HG03521 (cell line): Measurements from ENCODE around the gene CHCT1.
"Not testable (repeated sequence)": the region's sequence is repeated elsewhere in the genome, so short reads cannot be mapped to it uniquely, and the experiment has no call there.

Experiments
- ATAC-seq: cut with Tn5 transposase; IDR thresholded peaks from one replicate; pipeline ENCODE4 v1.9.1; 2021; ENCODE audit warnings: mild to moderate bottlenecking, moderate library complexity; ENCODE audit not compliant: unreplicated experiment

Gene CHCT1

GRCh38 chr17:60398227-60398959 lies 23.9 kb upstream of the CHCT1 start:
- ATAC-seq, result peak; percentile 42

- no peak for ATAC-seq
Measured at GRCh38 chr17:60401819-60402218, 20.5 kb upstream of the CHCT1 start.

GRCh38 chr17:60403523-60403810 lies 18.8 kb upstream of the CHCT1 start:
- ATAC-seq, result no peak

- ATAC-seq, result no peak
Measured at GRCh38 chr17:60403962-60404361, 18.3 kb upstream of the CHCT1 start.

GRCh38 chr17:60406887-60407286 lies 15.4 kb upstream of the CHCT1 start:
- ATAC-seq, result no peak

GRCh38 chr17:60410001-60410400 lies 12.3 kb upstream of the CHCT1 start:
- ATAC-seq, result no peak

GRCh38 chr17:60412701-60413100 lies 9.6 kb upstream of the CHCT1 start:
- no peak for ATAC-seq

GRCh38 chr17:60415146-60415545 lies 7.1 kb upstream of the CHCT1 start:
- no peak for ATAC-seq

- no peak for ATAC-seq
Measured at GRCh38 chr17:60416368-60416925, 5.8 kb upstream of the CHCT1 start.

- not testable (repeated sequence) for ATAC-seq
Measured at GRCh38 chr17:60419003-60419402, 3.3 kb upstream of the CHCT1 start.

- ATAC-seq, result not testable (repeated sequence)
Measured at GRCh38 chr17:60419875-60420274, 2.4 kb upstream of the CHCT1 start.

GRCh38 chr17:60421273-60422161 lies 772 bp upstream of the CHCT1 start:
- ATAC-seq, result peak; percentile 83

GRCh38 chr17:60423865-60424264 lies 1.6 kb downstream of the CHCT1 start:
- no peak for ATAC-seq

- ATAC-seq, result no peak
Measured at GRCh38 chr17:60425626-60426025, 3.3 kb downstream of the CHCT1 start.

- ATAC-seq, result no peak
Measured at GRCh38 chr17:60426596-60426995, 4.3 kb downstream of the CHCT1 start.

GRCh38 chr17:60428491-60428890 lies 6.2 kb downstream of the CHCT1 start:
- ATAC-seq, result not testable (repeated sequence)

- not testable (repeated sequence) for ATAC-seq
Measured at GRCh38 chr17:60430561-60430960, 8.3 kb downstream of the CHCT1 start.

- not testable (repeated sequence) for ATAC-seq
Measured at GRCh38 chr17:60433021-60433997, 11.0 kb downstream of the CHCT1 start.

GRCh38 chr17:60435244-60436167 lies 13.2 kb downstream of the CHCT1 start:
- no peak for ATAC-seq

- ATAC-seq, result no peak
Measured at GRCh38 chr17:60436676-60437075, 14.4 kb downstream of the CHCT1 start.
